HCT116 (cell line): Measurements from ENCODE around the gene FCN1. TPM values are rescaled to one million over a fixed set of nuclear protein-coding genes. Genes with fewer than 3 reads are reported as not detected.

Experiments
- ATAC-seq: fragments of 200-7000 bp; cut with Tn5 transposase; 2 replicates; pipeline ENCODE4 v1.9.1; 2020; ENCODE audit warnings: mild to moderate bottlenecking, moderate library complexity
- BruUV-seq: library from RNA; stranded (reverse); fragments of 400-500 nt; replicated peaks from 2 replicates; lab custom pipeline; 2021; lab: Mats Ljungman, UMichigan
- CTCF ChIA-PET: fragments of 300-600 bp; sonication (Branson Sonifier 250); formaldehyde crosslinking; loops from one replicate; lab custom pipeline; 2021; ENCODE audit warnings: antibody characterized with exemption; lab: Charles Lee
- POLR2A ChIA-PET: fragments of 300-600, 350-600 bp; sonication (Branson Sonifier 250); formaldehyde crosslinking; loops from one replicate; lab custom pipeline; 2021; ENCODE audit warnings: antibody characterized with exemption; lab: Charles Lee
- RAD21 ChIA-PET, 2 experiments: fragments of 300-600 bp; sonication (Branson Sonifier 250); formaldehyde crosslinking; loops; one replicate each; lab custom pipeline; 2023; ENCODE audit warnings: low total read pairs in 2 of 2; ENCODE audit not compliant: uncharacterized antibody in 2 of 2, unreplicated experiment in 2 of 2, low non-redundant PET in 1 of 2; lab: Charles Lee
- DNase-seq: peaks from one replicate; pipeline ENCODE4 v3.0.0-alpha.2; 2010; ENCODE audit warnings: low read depth, low spot score
- H2AFZ ChIP-seq: fragments of 200-600 bp; shearing (Covaris generic), sonication (generic); 2 replicates; pipeline ENCODE4 v1.6.1; 2017; ENCODE audit warnings: low read depth, mixed run types, mixed read lengths, antibody characterized with exemption, low read length; ENCODE audit not compliant: poor library complexity, severe bottlenecking
- H3K27ac ChIP-seq: 2 replicates; pipeline ENCODE4 v1.5.1; 2012; ENCODE audit warnings: low read depth, low read length
- H3K27me3 ChIP-seq: fragments of 200-600 bp; sonication (generic); 2 replicates; pipeline ENCODE4 v1.6.1; 2016; ENCODE audit warnings: mixed run types, low read length, mixed read lengths; ENCODE audit not compliant: insufficient read depth
- H3K36me3 ChIP-seq, 2 experiments: fragments of 200-500 bp in 1 of 2; fragments of 200-600 bp in 1 of 2; sonication (Bioruptor generic) in 1 of 2; sonication (generic) in 1 of 2; 2 replicates each; pipeline versions ENCODE4 v1.5.1 to v1.6.1; 2014 to 2016; ENCODE audit warnings: low read length in 2 of 2, inconsistent platforms in 1 of 2, mixed read lengths in 1 of 2, mixed run types in 1 of 2; ENCODE audit not compliant: insufficient read depth in 2 of 2, control insufficient read depth in 1 of 2
- H3K4me1 ChIP-seq, 2 experiments: fragments of 200-600 bp in 1 of 2; sonication (generic) in 1 of 2; 2 replicates each; pipeline versions ENCODE4 v1.5.1 to v1.6.1; 2012 to 2017; ENCODE audit warnings: low read length in 2 of 2, inconsistent platforms in 1 of 2, mild to moderate bottlenecking in 1 of 2, mixed read lengths in 1 of 2, mixed run types in 1 of 2, moderate library complexity in 1 of 2; ENCODE audit not compliant: insufficient read depth in 2 of 2, control insufficient read depth in 1 of 2
- H3K4me2 ChIP-seq: fragments of 200-600 bp; sonication (generic); 2 replicates; pipeline ENCODE4 v1.6.1; 2017; ENCODE audit warnings: mixed run types, low read length, mixed read lengths
- H3K4me3 ChIP-seq, 2 experiments: fragments of 200-600 bp in 1 of 2; sonication (generic) in 1 of 2; replicated peaks in 1 of 2; 2 replicates each; pipeline ENCODE4 v1.5.1; 2011 to 2016; ENCODE audit warnings: low read length in 2 of 2, control low read depth in 1 of 2, low read depth in 1 of 2, mild to moderate bottlenecking in 1 of 2, mixed read lengths in 1 of 2, mixed run types in 1 of 2
- H3K79me2 ChIP-seq: fragments of 200-600 bp; sonication (generic); 2 replicates; pipeline ENCODE4 v1.6.1; 2017; ENCODE audit warnings: mild to moderate bottlenecking, mixed run types, low read length, moderate library complexity, mixed read lengths; ENCODE audit not compliant: insufficient read depth
- H3K9ac ChIP-seq: fragments of 200-600 bp; sonication (generic); 2 replicates; pipeline ENCODE4 v1.6.1; 2016; ENCODE audit warnings: low read length, mixed read lengths
- H3K9me2 ChIP-seq: fragments of 200-600 bp; sonication (generic), shearing (Covaris generic); 2 replicates; pipeline ENCODE4 v1.6.1; 2017; ENCODE audit warnings: mixed run types, mild to moderate bottlenecking, moderate library complexity; ENCODE audit not compliant: insufficient read depth
- H3K9me3 ChIP-seq, 2 experiments: fragments of 200-500 bp in 1 of 2; fragments of 200-600 bp in 1 of 2; sonication (Bioruptor generic) in 1 of 2; sonication (generic) in 1 of 2; 2 replicates each; pipeline ENCODE4 v1.6.1; 2014 to 2017; ENCODE audit warnings: low read length in 2 of 2, mixed read lengths in 2 of 2, inconsistent platforms in 1 of 2, low read depth in 1 of 2, mild to moderate bottlenecking in 1 of 2, mixed run types in 1 of 2, moderate library complexity in 1 of 2; ENCODE audit not compliant: control insufficient read depth in 1 of 2, insufficient read depth in 1 of 2
- H4K20me1 ChIP-seq: fragments of 200-600 bp; sonication (generic), shearing (Covaris generic); 2 replicates; pipeline ENCODE4 v1.6.1; 2017; ENCODE audit warnings: mixed run types, mild to moderate bottlenecking, moderate library complexity; ENCODE audit not compliant: insufficient read depth
- ATF3 ChIP-seq: IDR thresholded peaks from 2 replicates; pipeline ENCODE4 v1.6.1; 2012
- CBX3 ChIP-seq: IDR thresholded peaks from 2 replicates; pipeline ENCODE4 v1.6.1; 2012; ENCODE audit warnings: low read depth
- EGR1 ChIP-seq: IDR thresholded peaks from 2 replicates; pipeline ENCODE4 v1.6.1; 2012; ENCODE audit warnings: low read depth
- EZH2 ChIP-seq: fragments of 200-600 bp; sonication (generic); IDR thresholded peaks from 2 replicates; pipeline ENCODE4 v1.6.1; 2017; ENCODE audit warnings: antibody characterized with exemption, mixed run types
- EZH2phosphoT487 ChIP-seq: fragments of 200-600 bp; IDR thresholded peaks from 2 replicates; pipeline ENCODE4 v1.6.1; 2018; ENCODE audit warnings: antibody characterized with exemption, borderline replicate concordance
- JUND ChIP-seq: IDR thresholded peaks from 2 replicates; pipeline ENCODE4 v1.6.1; 2012
- MAX ChIP-seq: IDR thresholded peaks from 2 replicates; pipeline ENCODE4 v1.6.1; 2012
- POLR2AphosphoS5 ChIP-seq: IDR thresholded peaks from 2 replicates; pipeline ENCODE4 v1.6.1; 2011; ENCODE audit warnings: mild to moderate bottlenecking, low read depth, low read length, moderate library complexity
- REST ChIP-seq: IDR thresholded peaks from 2 replicates; pipeline ENCODE4 v1.6.1; 2012; ENCODE audit warnings: low read depth
- SIN3A ChIP-seq: IDR thresholded peaks from 2 replicates; pipeline ENCODE4 v1.6.1; 2012; ENCODE audit warnings: low read depth
- SP1 ChIP-seq: IDR thresholded peaks from 2 replicates; pipeline ENCODE4 v1.6.1; 2012; ENCODE audit warnings: low read depth
- SRF ChIP-seq: IDR thresholded peaks from 2 replicates; pipeline ENCODE4 v1.6.1; 2012; ENCODE audit warnings: low read depth
- YY1 ChIP-seq: IDR thresholded peaks from 2 replicates; pipeline ENCODE4 v1.6.1; 2011; ENCODE audit warnings: low read length, low read depth, moderate library complexity, mild to moderate bottlenecking; ENCODE audit not compliant: insufficient replicate concordance; ENCODE audit errors: extremely low read depth
- ZNF274 ChIP-seq: fragments of 200-500 bp; sonication (Bioruptor generic); IDR thresholded peaks from 2 replicates; pipeline ENCODE4 v1.6.1; 2014; ENCODE audit warnings: mild to moderate bottlenecking, low read depth, low read length, inconsistent platforms
- intact Hi-C: fragments of 100-400 bp; cut with micrococcal nuclease; formaldehyde crosslinking; loops from 2 replicates; pipeline ENCODE4 v1.10.0; 2022
- total RNA-seq: library from RNA; stranded (reverse); gene quantifications from one replicate; pipeline ENCODE4 v1.2.1, GENCODE V29; 2021; ENCODE audit not compliant: unreplicated experiment
- TF ChIP-seq, protein P1 (sequence below), 3 experiments: fragments of 200-600 bp in 1 of 3; sonication (generic) in 1 of 3; IDR thresholded peaks in 2 of 3; conservative IDR thresholded peaks in 1 of 3; 2 replicates each; pipeline ENCODE4 v1.5.1; 2012 to 2017; ENCODE audit warnings: low read depth in 2 of 3, low read length in 2 of 3, antibody characterized with exemption in 1 of 3, borderline replicate concordance in 1 of 3, control low read depth in 1 of 3, mild to moderate bottlenecking in 1 of 3, mixed read lengths in 1 of 3, mixed run types in 1 of 3, moderate library complexity in 1 of 3; ENCODE audit not compliant: insufficient read depth in 1 of 3

FCN1 gene
- total RNA-seq, 1 experiment from 2014 or later = not detected

DNA sequence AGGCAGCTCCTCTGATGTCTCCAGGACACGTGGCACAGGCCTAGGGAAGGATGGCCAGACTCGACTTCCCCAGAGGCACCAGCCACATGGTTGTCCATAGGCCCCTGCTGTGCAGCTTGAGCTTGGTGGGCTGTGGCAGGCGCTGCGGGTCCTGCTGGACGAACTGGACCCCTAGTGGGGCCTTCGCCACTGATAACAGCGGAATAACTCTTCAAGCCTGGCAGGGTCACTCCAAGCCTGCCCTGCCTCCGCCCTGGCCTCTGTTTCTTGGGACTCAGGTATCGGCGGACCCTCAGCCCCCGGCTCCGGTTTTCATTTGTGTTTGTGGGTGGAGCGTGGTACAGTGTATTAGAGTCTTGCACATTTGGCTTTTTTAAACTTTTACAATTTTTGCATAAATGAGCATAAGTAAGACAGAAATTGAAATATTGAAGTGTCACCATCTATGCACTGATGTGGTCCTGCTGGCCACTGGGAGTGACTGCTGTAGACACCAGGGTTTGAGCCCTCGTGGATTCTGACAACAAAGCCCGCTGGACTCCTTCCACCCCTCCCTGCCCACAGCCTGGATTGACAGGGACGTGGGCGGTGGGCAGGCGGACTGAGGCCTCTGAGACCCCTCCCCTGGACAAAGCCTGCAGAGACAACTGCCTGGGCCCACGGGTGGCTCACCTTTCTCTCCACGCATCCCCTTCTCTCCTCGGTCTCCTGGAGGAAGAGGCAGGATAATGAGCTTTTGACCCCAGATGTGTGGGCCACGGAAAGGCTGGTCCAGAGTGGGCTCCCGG lies 3.8 kb downstream of the FCN1 start:
- H3K4me2 ChIP-seq = no peak overlapping the region
- DNase-seq = no peak
- H3K27ac ChIP-seq = no peak overlapping the region
- intact Hi-C loops = no loop called here
- H4K20me1 ChIP-seq = no peaks in the 10 kb centered on the region
- no peaks in the 10 kb centered on the region for H3K9me2 ChIP-seq
- no peaks in the 10 kb centered on the region for H3K4me1 ChIP-seq
- ATAC-seq = no peak
- ChIA-PET CTCF (no interaction called here), RAD21 (no interaction called here), POLR2A (no interaction called here)
- H3K36me3 ChIP-seq = no peaks in the 10 kb centered on the region
- no peaks in the 10 kb centered on the region for H3K9me3 ChIP-seq
- H2AFZ ChIP-seq = no peak overlapping the region
- peaks cover 23% of the 10 kb centered on the region; the same call in 1 of the 2 replicates for H3K27me3 ChIP-seq
- no peak for TF ChIP-seq ZNF274
- no peak for TF ChIP-seq SRF
- no peak for TF ChIP-seq YY1
- TF ChIP-seq ATF3 = no peak
- TF ChIP-seq REST = no peak
- TF ChIP-seq EZH2phosphoT487 = no peak
- no peak for TF ChIP-seq JUND
- TF ChIP-seq SP1 = no peak
- no peak for TF ChIP-seq POLR2AphosphoS5
- TF ChIP-seq, protein P1, sequence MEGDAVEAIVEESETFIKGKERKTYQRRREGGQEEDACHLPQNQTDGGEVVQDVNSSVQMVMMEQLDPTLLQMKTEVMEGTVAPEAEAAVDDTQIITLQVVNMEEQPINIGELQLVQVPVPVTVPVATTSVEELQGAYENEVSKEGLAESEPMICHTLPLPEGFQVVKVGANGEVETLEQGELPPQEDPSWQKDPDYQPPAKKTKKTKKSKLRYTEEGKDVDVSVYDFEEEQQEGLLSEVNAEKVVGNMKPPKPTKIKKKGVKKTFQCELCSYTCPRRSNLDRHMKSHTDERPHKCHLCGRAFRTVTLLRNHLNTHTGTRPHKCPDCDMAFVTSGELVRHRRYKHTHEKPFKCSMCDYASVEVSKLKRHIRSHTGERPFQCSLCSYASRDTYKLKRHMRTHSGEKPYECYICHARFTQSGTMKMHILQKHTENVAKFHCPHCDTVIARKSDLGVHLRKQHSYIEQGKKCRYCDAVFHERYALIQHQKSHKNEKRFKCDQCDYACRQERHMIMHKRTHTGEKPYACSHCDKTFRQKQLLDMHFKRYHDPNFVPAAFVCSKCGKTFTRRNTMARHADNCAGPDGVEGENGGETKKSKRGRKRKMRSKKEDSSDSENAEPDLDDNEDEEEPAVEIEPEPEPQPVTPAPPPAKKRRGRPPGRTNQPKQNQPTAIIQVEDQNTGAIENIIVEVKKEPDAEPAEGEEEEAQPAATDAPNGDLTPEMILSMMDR (IDR thresholded peaks at IDR 0.05 in 2 of 3, conservative IDR thresholded peaks at IDR 0.05 in 1 of 3; ENCODE audit: borderline replicate concordance in 1 of 3, insufficient read depth in 1 of 3, low read depth in 2 of 3, low read length in 2 of 3) = no peak
- TF ChIP-seq CBX3 = no peak
- no peak for TF ChIP-seq EGR1
- no peak for TF ChIP-seq EZH2
- TF ChIP-seq MAX = no peak
- TF ChIP-seq SIN3A = no peak
- no peaks in the 10 kb centered on the region for H3K79me2 ChIP-seq
- H3K4me3 ChIP-seq = no peak overlapping the region
- BruUV-seq = no TSS peak
- no peak overlapping the region for H3K9ac ChIP-seq
